NCI-H524 (cell line): ENCODE data around the gene SUSD1.

Source experiments
- DNase-seq, 2 experiments: peaks; one replicate each; lab custom pipeline; 2025; lab: John Stamatoyannopoulos, UW

SUSD1 gene

DNA sequence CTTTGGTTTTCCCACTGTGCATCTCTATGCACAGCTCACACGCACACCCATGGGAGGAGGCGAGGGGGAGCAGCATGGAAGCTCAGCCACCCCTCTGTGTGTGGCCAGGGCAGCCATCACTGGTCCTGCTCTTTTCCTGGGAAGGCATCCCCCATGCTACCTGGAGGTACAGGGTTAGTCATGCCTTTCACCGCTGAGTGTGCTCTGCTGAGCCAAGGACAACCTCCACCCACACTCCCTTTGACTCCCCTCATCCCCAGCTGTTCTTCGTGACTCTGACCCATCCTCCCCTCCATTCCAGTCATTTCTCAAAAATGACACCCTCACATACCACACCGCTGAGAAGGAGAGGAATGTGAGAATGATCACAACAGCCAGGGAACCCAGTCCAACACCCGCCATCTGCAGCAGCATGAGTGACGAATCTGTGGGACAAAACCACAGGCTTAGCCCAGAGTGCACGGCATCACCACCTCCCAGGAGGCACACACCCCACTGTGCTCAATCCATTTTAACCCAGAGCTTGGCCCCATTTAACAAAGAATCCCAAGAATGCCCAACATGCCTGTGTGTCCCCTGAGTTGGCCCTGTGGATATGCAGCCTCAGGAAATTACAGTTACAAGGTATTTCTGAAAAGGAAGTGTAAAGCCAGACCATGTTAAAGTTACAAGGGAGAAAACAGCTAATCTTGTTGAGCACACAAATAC is 133.4 kb downstream of the SUSD1 start:
- DNase-seq: no peak

DNA sequence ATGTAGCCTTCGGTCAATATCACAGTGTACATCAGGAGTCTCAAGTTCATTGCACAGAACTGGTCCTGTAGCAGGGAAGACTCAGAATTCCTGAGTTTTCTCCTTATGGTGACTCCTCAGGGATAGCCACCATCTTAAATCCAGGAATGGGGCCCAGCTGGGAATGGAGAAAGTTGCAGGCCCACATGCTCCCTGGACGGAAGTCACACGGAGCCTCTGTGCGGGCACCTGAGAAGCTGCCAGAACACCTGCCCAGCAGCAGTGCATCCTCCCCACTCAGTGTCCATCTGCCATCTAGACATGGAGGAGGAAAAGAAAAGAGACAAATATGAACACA is 133.9 kb downstream of the SUSD1 start:
- DNase-seq: no peak

DNA sequence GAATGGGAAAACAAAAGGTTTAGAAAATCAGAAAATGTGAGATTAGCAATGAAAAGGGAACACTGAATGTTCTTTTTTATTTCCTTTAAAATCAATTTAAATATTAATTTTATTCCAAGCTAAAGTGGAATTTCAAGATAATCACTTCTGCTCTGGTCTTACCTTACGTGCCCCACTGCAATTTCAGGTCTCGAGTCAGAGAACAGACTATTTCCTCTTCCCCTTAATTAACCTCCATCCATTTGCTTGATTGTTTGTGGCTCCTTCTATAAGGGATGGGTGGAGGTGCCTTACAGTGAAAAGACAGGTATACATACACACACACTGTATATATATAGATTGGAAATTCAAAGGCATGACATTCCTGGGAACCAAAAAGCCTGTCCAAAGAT is 137.1 kb downstream of the SUSD1 start:
- DNase-seq: no peak

DNA sequence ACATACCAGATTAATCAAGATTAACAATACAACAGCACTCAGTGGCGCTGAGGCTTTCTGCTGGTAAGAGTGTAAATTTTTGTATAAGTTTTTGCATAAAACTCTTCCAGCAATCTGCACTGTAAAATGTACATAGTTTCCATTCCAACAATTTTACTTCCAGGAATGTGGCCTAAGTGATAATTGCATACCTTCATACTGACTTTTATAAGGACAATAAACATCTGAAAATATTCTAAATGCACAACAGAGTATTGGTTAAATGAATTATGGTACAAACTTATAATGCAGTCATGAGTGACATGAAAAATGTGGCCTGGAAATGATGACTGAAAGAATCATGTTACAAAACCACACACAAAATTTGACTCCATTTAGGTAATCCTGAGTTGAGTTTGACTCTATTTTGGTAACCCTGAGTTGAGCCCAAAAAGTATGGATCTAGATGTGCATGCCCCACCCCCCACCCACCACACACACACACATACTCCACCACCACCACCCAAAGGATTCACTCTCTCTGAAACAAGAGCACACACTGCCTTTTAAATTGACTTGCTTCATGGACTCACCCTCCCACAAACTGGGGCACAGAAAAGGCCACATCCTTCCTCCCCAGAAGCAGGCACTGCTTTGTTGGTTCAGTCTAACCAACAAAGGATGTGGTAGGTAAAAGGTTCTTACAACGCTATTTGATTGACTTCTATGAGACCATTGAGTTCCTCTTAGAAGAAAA is 137.6 kb downstream of the SUSD1 start:
- no peak for DNase-seq

DNA sequence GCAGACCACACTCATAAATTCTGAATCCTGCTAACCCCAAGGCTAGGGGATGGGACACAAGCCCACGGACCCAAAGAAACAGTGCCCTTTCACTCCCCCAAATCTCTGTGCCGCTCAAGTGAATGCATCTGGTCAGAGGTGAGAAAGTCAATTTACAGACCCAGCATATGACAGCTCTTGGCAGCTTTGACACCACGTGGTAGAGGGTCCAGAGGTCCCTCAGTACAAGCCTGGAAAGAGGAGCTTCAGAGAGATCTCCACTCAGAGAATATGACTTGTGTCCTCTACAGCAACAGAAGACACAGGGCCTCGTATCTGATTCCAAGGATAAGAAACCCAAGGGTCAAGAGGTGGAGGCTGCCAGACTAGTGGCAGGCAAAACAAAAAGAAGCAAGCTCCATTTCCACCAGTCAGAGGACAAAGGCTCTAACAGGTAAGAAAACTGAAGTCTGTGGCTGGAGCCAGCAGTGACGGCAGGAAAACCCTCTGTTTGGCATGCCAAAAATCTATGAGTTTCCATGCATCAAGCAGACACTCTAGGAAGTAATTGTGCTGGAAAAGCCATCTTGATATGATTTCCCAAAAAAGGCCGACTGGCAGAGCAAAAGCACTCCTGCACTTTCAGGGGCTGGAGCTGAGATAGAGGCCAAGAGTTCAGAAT is 139.8 kb downstream of the SUSD1 start:
- DNase-seq: no peak

DNA sequence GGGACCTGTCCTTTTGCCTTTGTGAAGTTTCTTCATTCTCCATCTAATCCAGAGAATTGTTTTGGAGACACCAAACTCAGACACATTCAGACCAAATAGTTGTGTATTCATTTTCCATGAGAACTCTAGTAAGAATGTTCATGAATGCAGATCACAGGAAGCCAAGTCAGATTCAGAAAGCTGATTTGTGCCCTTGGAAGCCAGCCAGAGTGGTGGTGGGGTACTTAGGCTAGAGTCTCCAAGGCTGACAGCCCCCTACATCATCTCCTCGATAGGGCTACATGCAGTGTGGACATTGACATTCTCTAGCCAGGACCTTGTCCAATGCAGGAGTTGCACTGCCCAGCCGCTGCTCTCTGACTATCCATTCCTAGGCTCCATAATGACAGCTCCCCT is 140.9 kb downstream of the SUSD1 start:
- DNase-seq: no peak

DNA sequence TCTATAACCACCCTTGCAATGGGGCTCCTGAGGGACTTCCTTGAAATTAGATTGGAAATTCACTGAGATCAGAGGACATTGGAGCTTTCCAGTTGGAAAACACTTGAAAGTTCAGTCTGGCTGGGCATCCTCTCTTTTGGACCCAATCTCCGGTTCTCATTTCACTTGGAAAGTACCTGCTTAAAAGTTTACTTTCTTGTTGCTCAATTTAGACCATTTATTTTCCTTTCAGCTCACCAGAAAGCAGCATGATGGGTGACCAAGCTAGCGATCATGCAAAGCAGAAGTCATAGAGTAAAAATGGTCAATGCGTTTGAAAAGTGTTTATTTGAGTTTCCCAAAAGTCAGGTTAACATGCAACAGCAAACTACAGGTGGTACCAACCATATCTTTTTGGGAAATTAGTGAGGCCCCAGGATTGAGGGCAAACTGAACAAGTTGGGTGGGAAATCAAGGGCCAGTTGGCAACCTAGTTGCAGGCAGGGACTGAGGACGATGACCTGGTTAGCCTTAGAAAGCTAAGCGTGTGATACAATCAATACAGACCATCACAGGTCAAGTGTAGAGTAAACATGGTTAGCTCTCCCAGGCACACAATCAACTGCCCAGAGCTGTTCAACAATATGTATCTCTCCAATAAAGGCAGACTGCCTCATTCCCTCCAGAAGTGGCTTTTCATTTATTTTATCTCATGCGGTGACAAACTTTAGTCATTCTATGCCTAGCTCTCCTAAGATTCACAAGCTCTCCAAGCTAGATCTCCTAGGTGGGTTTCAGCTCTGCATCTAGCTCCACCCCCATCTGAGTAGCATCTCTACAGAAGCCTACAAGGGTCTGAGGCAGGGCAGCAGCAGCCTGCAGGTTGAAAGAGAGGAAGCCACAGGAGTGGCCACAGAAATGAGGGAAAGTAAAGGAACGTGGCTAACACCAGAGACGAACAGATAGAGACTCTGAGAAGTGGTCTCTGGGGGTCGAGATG is 141.6 kb downstream of the SUSD1 start:
- no peak for DNase-seq

DNA sequence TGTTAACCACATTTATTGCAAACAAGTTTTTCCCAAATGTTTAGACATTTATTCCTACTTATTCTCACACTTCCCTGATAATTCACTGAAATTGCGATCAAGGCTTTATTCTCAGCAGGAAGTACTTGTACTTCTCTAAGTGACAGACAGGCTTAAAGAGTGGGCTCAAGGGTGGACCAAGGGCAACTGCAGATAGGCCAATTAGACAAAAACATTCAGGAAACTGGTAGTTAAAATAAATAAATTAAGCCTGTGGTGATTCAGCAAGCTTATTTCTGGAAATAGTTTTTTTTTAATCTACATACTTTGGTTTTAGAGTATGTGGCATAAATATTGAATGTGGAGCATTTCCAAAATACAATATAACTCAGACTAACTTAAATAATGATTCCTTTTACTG is 142.4 kb downstream of the SUSD1 start:
- DNase-seq: no peak

DNA sequence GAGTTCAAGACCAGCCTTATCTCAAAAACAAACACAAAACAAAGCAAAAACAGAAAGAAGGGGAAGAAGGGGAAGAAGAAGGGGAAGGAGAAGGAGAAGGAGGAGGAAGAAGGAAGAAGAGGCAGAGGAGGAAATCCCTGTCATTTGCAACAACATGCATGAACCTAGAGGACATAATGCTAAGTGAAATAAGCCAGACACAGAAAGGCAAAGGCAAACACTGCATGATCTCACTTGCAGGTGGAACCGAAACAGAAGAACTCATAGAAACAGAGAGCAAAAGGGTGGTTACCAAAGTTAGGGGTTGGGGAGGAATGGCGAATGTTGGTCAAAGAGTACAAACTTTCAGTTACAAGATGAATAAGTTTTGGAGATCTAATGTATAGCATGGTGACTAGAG is 143.1 kb downstream of the SUSD1 start:
- no peak for DNase-seq

DNA sequence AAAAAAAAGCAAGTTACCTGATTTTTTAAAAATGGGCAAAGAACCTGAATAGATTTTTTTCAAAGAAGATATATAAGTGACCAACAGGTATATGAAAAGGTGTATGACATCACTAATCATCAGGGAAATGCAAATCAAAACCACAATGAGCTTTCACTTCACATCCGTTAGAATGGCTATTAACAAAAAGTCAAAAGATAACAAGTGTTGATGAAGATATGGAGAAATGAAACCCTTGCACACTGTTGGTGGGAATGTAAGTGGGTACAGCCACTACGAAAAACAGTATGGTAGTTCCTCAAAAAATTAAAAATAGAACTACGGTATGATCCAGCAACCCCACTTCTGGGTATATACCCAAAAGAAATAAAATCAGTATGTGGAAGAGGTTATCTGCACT is 143.7 kb downstream of the SUSD1 start:
- DNase-seq: no peak

DNA sequence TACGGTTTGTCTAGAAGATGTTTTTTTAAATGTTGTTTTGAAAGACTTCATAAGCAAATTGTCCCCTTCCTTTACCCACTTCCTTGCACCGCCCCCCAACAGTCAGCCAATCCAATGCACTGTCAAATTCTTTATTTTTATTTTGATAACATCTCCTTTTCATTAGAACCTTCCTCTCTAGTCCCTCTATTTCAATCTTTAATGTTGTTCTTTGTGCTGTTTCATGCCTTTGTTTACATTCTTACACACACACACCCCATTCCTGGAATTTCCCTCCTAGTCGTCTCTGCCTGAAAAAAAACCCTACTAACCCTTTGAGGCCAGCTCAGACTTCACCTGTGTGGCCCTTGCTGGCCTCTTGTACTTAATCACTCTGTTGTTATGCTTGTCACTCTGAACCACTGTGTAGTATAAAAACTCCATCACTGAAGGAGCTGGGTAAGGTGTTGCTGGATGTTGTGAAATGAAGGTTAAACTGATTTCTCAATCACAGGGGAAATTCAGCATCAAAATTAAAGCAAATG is 145.1 kb downstream of the SUSD1 start:
- no peak for DNase-seq

DNA sequence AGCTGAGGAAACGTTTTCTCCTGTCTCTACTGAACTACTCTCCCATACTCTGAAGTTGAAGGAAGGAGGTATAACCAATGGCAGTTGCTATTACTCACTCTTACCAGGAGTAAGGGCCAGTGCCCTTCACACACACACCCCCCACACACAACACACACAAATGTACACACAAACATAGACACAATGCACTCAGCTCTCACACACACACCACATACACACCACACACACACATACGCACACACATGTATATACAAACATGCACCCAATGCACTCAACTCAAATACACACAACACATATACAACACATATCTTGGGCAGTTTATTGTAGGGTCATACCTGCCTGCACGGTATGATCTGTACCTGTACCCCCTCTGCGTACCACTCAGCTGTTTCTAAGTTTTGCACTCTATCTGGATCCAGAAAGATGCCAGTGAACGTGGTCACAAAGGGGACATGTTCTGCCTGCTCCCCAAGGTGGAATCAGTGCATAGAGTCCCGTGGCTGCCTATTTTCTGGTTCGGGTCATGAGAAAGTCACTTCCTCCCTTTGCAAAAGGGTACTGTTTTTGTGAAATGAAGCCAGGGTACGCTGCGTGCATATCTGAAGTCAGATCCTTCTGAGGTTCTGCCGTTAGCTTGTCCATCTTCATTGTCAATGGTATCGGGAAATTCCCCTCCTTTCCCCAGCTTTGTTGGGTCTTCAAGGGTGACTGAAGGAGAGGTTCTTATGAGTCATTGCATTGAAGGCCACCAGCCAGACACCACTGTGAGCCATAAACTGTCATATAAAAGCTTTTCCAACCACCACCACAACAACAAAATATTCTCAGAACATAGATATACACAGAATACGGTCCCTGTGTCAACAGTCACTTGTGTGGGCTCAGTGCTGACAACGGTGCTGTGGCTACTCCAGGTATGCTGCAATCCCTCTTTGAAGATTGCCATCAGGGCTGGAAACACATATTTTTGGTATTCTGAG is 146.6 kb downstream of the SUSD1 start:
- no peak for DNase-seq

DNA sequence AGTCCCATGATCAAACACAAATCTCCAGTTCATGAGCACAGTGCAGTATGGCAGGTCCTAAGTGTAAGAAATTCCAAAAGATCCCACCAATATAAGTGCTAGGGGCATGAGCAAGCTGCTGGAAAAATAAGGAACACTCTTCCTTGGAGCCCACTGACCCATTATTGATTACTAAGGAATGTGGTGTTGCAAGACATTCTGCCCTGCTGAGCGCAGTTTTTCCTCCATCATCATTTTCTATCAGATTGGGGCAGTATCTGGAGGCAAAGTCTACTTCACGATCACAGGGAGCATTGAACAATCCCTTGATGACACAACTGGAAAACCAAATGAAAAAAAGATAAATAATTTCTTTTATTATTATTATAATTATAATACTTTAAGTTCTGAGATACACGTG is 149.2 kb downstream of the SUSD1 start:
- DNase-seq: no peak

DNA sequence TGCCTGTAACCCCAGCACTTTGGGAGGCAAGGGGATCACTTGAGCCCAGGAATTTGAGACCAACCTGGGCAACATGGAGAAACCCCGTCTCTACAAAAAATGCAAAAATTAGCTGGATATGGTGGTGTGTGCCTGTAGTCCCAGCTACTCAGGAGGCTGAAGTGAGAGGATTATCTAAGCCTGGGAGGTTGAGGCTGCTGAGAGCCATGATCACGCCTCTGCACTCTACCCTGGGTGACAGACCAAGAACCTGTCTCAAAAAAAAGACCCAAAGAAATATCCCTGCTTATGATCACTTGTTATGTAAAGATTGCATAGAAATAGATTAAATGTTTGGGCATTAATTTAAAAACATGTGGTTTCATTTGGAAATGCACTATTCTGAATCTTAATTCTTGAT is 153.4 kb downstream of the SUSD1 start:
- no peak for DNase-seq

DNA sequence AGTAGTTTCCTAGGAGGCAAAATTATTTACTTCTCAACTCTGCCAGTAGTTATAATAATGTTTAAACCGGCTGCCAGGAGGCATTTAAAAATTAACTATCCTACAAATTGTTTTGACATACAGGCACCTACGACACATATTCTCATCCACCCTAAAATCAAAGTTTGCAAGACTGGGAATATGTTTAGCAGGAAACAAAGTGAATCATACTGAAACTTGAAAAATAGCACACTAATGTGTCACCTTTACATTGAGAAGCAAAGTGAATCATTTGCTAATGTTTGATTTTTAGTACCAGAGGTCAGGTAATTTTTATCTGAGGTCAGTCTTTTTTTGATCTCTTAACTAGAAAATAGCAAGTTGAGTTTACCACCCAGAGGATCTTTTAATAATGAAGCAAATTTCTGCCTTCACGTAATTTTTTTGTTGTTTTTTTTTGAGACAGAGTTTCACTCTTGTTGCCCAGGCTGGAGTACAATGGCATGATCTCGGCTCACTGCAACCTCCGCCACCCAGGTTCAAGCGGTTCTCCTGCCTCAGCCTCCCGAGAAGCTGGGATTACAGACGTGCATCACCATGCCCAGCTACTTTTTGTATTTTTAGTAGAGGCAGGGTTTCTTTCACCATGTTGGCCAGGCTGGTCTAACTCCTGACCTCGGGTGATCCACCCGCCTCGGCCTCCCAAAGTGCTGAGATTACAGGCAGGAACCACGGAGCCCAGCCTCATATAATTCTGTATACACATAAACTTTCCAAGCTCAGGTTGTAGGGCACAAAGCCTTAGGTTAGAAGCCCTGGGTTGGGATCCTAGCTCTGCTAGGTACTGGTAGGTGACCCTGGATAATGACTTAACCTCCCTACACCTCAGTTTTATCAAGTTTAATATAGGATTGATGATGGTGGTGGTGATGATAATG is 154.2 kb downstream of the SUSD1 start:
- DNase-seq: no peak

DNA sequence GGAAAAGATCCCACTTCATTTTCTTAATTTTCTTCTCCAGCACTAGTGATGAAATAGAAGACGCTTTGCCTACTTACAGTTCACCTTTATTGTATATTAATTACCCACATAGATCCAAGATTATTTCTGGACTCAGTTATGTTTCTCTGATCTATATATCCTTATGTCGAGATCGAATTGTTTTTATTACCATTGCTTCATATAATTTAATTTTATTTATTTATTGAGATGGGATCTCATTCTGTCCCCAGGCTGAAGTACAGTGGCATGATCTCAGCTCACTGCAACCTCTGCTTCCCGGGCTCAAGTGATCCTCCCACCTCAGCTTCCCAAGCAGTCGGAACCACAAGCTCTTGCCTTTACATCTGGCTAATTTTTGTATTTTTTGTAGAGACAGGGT is 157.2 kb downstream of the SUSD1 start:
- no peak for DNase-seq

DNA sequence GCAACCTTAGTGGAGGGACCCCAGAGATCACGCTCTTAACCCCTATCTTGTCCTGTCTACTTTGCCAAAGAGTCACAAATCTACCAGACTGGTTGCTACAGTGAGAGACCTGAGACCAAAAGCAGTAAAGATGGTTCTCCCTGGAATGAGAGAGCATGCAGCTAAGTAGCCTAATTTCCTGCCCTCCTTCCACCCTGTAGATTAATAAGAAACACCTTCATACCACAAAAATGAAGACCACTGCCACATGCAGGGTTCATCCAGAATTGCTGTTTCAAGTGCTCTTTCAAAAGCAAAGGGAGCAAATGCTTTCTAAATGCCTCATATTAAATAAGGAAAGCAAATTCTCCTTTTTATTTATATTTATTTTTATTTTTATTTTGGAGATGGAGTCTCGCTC is 159.4 kb downstream of the SUSD1 start:
- DNase-seq: no peak

DNA sequence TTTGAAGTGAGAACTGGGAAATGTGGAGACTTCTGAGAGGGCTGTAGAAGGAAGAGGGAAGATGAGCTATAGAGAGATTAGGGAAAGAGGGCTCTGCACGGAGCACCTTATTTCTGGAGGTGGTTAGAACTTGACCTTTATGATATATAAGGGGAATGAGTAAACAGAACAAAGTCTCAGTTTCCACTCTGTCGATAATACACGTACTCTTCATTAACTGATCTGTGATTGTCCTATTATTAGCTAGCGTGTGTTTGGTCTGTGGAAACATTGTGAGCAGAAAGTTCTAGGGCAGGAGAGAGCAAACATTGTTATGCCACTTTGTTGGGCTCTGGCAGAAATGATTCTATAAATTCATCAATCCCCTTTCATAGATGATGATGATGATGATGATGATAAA is 159.9 kb downstream of the SUSD1 start:
- DNase-seq: no peak

DNA sequence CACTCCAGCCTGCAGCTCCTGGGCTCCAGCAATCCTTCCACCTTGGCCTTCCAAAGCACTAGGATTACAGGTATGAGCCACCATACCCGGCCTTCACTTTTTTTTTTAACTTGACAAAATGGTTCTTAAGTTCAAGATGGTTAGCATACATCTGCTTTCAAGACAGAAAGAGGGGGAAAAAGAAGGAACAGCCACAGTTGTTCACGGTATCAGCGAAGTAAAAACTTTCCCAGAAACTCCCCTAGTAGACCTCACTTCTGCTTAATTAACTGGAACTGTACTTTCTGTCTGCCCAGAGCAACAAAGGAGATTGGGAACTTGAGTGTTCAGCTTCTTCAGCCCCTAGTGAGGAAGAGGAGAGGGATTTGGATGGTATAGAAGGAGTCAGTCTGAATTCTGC is 161.8 kb downstream of the SUSD1 start:
- no peak for DNase-seq
